Activated T-cell treated with anti-CD3 and anti-CD28 coated beads for 1 hour (primary cell): ENCODE results near the gene COL1A1.
A peak's percentile ranks its signal among the peaks of the same experiment; 100 is the strongest.

Experiments
- DNase-seq: peaks from one replicate; pipeline ENCODE4 v3.0.0-alpha.2; 2020; ENCODE audit warnings: low read depth

Gene COL1A1

DNA sequence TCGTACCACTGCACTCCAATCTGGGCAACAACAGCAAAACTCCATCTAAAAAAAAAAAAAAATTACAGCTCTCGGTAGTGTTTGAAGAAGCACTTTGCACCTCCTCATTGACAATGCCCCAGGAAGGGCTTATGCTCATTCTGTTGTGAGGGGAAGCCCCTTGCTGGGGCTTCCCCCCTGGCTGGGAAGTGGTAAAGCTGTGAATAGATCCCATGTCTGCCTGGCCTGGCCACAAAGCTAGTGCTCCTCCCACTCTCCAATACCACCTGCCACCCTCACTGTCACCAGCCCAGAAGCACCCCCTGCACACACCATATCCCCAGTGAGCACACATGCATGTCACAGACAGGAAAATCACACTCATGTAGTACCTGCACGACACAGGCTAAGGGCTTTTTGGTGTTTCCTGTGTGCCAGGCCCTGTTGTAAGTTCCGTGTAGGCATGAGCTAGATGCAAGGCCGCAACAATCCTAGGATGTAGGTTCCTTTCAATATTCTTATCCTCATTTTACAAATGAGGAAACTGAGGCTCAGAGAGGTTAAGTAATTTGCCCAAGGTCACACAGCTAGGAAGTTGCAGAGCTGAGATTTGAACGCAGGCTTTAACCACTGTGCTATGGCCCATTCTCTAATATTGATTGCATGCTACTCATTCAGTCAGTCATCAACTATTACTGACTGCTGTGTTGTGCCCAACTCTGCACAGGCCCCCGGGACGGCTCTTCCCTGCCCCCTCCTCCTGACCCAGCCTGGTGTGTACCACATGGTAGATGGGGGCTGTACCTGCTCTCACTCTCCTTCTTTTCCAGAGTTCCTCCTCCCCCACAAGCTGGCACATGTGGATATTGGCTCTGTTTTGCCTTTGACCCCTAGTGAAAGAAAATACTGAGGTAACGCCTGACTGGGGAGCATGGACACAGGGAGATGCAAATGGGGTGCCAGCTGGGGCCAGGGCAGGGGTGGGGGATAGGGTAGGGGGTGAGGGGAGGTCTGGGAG, 11.9 kb upstream of the COL1A1 start:
- DNase-seq, result no peak

DNA sequence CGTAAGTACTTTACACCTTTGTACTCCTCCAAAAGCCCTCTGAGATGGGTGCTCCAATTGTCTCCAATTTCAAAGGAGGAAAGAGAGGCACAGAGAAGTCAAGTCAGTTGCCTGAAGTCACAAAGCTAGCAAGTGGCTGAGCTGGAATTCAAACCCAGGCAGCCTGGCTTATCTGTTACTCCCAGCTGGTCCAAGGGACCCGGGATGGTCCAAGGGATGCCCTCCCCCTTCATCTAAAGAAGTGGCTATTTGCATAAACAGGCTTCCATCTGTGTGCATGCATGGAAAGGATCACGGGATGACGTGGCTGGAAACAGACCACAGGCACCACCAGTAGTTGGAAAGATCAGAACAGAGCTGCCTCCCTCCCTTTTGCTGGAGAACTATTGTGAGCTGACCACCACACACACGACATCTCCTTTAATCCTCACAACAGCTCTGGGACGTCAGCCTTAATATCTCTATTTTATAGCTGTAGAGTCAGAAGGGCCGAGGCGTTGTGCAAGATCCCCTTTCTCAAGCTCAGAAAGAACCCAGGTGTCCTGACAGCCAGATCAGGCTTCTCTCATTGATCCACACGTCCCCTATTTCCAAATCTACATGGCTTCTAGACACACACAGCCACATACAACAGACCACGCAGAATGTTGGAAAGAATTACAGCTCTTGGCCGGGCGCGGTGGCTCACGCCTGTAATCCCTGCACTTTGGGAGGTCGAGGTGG, 10.9 kb upstream of the COL1A1 start:
- DNase-seq, result no peak

DNA sequence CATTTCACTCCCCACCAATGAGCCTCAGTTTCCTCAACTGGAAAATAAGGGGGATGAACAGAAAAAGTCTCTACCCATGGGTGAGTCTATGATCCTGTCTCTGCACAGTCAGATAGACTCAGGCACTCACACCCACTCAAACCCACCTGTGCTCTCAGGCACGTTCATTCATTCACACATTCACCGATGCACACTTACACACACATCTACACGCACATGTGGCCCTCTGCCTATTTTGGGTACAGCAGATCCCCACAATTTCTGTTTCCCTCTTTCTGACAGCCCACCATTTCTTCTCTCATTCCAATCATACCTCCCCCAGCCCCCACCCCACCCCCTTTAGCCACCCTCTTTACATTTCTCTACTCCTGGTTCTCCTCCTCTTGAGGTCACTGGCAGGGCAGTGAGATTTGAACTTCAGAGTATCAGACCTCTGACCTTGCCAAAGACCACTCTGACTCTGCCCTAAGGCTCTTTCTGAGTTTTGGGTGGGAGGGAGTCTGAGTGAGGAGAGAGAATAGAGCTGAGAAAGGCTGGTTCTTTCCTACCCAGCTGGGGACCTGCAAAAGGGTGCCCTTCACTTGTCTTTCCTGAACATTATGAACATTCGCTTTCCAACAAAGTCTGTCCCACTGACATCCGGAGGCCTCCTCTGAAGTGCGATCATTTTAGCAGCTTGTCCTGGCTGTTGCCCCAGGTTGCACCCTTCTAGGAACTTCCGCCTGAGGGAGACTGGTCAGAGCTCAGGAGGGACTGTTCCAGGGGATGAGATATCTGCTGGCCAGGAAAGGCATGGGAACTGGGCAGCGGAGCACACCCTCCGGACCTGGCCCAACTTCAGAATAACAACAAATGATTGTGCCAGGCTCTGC, 10.1 kb upstream of the COL1A1 start:
- no peak for DNase-seq

DNA sequence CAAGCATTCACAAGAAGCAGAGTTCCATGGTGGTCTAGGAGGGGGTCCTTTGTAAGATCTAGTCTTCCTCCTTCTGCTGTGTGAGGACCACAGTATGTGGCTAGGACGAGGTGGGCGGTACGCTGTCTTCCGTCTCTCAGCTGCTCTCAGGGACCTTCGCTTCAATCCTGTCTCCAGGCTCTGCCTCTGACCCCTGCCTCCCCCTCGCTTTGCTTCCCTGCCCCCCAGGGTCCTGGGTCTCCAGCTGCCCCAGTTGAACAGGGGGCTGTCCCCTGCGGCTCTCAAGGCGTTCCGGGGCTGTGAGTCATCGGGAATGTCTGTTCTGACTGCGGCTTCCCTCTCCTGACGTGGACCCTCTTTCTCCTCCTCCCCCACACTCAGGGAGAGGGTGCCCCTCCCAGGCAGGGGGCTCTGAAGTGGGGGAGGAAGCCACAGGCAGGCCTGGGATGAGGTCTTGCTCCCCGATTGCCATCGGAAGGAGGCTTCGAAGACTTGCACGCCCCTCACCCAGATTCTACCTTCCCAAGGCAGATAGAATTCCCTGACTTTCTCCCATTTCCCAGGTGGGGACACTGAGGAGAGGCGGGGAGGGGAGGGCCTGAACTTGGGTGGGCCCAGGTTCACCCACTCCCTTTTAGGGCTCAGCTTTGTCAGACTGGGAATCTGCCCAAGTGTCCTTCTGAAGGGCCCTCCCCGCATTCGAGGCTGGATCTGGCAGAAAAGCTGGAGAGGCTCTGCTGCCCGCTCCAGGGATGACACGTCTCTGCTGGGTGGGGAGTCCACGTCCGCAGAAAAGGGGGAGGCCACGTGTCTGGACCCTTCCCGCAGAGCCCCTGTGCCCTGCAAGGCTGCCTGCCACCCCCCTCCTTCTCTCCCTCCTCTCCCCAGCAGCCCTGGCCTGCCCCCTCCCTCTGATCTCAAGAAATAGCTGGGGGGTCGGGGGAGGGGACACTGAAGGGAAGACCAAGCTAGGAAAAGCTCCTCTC, 9.1 kb upstream of the COL1A1 start:
- no peak for DNase-seq

DNA sequence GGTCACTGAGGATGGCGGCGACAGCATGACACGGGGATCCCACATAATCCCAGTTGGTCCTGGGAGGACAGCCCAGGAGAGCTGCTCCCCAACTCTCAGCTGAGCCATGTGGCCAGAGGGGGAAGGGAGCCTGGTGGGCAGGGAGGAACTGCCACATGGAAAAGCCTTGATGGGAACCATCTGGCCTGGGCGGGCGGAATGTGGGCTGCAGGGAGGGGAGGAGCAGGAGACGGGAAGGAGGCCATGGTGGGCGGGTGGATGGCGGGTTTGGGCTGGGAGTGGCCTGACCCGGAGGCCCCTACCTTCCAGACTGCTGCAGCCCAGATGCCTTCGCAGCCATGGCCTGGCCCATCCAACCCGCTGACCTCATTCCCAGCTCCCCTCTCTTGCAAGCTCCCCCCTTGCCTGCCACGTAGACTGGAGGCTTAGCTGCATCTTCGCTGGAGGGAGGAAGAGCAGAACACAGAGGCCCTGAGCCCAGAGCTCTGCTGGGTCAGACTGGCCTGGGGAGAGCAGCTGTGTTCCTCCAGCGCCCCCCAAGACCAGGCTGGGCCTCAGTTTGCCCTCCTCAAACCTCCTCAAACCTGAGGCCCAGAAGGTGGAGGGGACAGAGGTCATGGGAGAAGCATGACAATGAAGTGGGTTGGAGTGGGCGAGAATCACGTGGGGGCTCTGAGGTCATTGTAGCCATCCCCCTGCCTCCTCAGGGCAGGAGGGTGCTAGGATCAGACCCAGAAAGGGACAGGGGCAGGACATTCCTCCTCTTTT, 8.2 kb upstream of the COL1A1 start:
- DNase-seq, result no peak

DNA sequence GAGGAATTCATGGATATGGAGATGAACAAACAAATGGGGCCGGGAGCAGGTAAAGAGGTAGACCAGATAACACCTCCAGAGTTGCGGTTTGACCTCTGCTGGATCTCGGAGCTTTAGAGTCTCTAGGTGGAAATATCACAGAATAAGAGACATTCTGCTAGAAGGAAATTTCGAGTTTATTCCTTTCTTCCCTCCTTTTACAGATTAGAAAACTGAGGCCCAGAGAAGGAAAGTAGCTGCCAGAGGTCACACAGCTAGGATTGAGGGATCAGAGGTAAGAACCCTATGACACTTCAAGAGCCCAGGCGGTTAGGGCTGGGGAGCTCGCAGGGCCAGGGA, 7.7 kb upstream of the COL1A1 start:
- DNase-seq, result no peak

DNA sequence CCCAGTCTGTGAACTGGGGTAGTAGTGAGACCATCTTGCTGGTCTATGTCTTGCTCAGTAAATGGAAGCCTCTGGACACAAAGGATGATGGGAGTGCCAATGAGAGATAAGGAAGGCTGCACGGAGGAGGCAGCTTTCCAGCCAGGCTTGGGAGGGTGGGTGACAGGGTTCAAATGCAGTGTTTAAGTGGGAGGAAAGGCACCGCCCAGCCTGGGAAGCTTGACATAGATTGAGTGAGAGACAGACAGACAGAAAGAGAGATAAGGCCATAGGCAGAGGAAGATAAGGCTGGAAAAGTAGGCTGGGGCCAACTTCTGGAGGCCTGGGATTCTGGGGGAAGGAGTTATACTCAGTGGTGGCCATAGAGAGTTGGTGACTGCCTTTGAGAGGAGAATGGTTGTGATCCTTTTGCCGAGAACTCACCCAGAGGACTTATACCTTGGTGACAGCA, 7.2 kb upstream of the COL1A1 start:
- no peak for DNase-seq

DNA sequence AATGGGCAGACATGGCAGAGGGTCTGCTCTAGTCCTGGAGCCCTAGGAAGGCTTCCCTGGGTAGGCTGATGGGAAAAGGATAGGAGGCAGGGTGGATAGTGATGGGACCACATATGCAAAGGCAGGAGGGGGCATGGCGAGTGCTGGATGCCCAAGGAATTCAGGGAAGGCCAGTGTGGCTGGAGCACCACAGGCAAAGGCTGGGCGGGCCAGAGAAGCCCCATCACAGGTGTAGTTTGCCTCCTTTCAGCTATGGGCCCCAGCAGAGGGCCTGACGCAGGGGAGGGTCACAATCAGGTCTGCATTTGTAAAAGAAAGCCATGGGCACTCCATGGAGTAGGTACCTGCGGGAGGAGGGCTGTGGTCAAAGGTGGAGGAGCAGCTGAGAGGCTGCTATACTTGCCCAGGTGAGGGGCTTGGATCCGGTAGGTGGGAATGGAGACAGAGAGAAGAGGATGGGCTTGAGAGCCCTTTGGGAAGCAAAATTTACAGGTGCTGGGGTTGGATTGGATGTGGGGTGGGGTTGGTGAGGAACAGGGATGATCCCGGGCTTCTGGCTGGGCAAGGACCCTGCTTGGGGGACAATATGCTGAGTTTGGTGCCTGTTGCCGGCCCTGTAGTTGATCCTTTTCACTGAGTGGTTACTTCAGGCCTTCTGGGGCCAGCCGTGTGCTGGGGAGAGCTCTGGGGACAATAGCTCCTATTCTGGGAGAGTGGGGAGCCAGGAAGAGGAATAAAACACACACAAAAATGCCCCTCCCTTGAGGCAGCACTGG, 6.5 kb upstream of the COL1A1 start:
- no peak for DNase-seq

DNA sequence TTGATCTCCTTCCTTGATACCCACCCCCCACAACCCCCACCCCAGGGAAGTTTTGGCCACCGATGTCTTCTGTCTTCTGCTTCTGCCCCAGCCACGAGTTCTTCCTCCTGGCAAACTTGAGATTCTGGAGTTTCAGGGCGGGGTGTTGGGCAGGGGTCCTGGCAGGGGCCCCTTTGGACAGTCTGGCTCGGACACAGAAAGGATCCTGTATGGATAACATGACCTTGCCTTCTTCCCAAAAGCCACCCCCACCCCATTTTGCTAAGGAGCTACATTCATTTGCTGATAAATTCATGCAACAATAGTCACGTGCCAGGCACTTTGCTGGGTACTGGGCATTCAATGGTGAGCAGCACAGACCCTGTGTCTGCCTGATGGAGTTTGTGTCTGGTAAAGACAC, 5.9 kb upstream of the COL1A1 start:
- DNase-seq, result no peak

DNA sequence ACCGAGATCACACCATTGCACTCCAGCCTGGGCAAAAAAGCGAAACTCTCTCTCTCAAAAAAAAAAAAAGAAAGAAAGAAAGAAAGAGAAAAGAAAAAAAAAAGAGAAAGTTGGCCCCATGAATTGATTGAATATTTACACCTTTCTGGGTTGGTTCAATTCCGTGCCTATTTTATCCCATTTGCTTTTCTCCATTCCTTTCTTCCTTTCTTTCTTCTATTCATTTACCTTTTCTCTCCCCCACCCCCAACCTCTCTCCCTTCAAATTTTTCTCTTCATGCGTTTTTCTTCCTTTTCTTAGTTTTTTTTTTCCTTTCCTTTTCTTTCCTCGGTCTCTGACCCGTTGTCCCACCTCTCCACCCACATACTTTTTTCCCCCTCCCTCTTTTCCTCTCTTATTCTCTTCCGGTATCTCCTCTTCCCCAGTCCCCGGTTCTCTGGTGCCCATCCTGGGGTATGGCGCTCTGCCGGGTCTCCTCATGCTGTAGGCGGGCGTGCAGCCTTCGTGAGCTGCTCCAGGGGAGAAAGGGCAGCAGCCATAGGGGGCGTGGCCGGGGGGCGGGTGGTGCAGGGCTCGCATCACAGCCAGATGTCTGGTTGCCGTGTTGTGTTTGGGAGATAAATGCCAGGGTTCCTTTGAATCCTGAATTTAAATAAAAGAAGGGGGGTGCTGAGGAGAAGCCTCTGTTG, 5.3 kb upstream of the COL1A1 start:
- no peak for DNase-seq

DNA sequence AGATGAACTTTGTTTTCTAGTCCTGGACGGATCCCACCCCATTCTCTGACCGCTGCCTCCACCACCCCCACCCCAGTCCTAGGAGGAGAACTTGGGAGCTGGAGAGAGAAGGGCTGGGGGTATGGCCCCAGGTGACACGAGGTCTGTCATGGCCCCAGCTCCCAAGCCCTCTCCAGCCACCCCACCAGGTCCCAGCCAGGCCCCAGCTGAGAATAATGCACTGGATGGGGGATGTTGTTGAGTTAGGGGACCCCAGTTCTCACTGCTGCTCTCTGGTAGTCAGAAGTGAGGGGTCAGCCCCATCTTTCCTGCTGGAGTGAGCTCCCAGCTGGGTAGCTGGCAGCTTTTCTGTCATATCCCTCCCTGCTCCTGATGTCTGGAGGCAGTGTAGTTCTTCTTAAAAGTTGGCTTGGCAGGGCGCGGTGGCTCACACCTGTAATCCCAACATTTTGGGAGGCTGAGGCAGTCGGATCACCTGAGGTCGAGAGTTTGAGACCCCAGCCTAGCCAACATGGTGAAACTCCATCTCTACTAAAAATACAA, 4.6 kb upstream of the COL1A1 start:
- no peak for DNase-seq

DNA sequence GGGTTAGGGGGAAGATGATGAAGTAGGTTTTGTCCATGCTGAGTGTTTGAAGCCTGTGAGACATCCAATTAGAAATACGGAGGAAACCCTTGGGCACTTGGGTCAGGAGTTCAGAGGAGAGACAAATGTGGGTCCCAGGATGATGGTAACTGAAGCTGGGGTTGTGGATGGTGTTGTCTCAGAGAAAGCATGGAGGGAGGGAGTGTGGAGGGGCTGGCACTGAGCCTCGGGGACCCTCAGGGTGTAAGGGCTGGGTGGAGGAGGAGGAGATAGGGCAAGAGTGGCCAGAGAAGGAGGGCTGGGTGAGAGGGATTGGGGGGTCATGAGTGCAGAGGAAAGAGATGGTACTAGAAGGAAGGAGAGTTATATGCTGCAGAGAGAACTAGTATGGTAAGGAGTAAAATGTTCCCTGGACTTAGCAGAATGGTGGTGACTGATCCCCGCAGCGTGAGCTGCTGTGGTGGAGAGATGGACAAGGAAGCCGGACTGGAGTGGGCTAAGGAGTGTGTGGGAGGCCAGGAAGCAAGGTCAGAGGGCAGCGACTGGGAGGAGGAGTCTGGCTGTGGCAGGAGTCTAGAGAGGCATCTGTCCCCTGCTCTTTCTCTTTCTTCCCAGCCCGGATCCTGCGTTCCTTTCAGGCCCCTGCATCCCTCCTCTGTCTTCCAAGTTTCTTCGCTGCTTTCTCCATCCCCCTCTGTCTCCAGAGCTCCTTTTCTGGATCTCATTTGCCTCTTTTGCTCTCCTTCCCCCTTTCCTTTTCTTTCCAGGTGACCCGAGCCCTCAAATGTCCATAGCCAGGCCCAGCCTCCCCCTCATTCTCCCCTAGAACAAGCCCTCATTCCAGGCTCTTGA, 3.9 kb upstream of the COL1A1 start:
- no peak for DNase-seq

DNA sequence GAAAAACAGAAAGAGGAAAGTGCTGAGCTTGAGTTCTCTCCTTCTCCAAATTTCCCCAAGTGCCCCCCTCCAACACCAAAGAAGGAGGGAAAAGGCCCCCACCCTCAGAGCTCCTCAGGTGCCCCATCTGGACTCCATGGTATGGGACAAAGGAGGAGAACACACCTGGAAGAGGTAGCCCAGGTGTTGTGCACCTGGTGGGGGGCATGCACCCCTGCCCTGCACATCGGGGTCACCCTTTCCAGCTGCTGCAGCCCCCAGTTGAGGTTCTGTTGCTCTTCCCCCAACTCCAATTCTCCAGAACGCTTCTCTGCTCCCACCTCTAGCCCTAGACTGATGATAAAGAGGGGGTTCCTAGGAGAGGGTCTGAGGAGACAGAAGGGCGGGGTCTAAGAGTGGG, 3.0 kb upstream of the COL1A1 start:
- no peak for DNase-seq

DNA sequence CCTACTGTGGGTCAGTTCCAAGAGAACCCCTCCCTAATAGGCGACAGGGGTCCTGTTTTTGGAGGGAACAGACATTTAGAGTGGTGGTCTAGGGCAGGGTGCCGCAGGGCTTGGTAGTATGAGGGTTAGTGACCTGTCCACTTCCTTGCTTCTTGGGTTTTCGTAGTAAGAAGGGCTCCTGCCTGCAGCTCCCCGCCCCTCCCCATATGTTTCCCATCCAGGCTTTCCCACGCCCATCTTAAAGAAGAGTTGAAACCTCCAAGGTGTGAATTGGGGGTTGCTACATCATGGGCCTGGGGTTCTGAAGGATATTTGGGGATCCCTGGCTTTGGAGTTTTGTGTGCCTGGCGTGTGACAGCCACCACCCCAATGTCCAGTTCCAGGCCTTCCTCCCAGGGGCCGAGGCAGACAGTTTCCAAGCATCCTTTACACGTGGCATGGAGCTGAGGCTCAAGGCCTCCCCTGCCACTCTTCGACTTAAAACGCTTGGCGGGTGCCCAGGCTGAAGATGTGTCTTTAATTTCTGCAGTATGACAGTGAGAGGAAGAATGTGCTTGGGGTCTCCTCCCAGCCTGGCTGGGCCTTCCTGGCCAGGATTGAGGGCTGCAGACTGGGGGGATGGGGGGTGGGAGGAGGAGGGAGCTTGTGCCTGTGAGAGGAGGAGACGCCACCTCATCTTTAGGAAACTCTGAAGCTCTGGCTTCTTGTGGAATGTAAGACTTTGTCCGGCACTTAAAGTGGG, 2.3 kb upstream of the COL1A1 start:
- DNase-seq, result no peak

DNA sequence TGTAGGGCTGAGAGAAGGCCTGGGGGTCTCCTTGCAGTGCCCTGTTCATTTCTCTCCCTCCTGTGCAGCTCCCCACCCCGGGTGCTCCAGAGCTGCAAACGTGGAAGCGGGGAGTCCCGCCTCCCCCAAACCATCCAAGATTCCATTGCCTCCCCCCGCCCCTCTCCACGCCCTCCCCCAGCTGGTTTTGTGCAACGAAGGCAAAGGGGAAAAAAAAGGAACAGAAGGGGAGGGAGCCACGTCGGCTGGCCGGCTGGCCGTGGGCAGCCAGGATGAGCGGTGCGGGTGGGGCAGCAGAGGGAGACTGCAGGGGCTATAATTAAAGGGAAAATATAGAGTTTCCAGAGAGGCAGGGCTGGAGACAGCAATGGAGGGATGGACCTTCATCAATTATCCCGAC, 1.7 kb upstream of the COL1A1 start:
- no peak for DNase-seq

DNA sequence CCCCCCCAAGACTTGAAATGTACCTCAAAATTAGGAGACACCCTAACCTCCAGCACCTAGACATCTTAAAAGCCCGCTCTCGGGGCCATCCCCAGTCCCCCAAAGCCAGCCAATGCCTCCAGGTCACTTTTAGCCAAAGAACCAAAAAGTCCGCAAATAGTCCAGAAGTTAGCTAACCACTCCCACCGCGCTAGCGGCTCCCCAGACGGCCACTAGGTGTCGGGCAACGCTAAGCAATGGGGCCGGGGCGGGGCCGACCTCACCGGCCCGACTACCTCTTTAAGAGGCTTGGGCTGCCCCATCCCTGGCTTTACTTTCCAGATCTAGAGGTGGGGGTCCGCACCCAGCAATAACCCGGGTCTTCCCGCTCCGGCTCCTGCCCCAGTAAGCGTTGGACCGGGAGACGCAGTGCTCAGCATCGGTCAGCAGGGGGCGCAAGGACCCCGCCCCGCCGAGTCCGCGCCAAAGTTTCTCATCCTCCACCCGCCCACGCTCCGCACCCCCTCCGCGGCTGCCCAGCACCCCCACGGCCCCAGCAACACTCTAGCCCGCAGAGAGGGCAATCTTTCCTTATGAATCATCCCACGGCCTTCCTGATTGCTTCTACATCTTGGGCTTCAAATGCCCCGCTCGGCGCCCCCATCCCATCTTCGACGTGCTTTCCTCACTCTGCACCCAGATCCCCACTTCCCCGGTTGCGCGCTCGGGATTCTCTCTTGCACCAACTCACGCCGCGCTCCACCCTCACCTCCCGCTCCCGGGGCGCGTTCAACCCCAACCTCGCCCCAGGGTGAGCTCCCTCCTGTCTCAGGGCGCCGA, 765 bp downstream of the COL1A1 start:
- DNase-seq, result peak; percentile 76
